GM19238 (cell line): ENCODE data around the gene FSHR.

Source experiments
- DNase-seq: peaks from one replicate; pipeline ENCODE4 v3.0.0; 2011; ENCODE audit warnings: low spot score; ENCODE audit not compliant: insufficient read length

FSHR gene

DNA sequence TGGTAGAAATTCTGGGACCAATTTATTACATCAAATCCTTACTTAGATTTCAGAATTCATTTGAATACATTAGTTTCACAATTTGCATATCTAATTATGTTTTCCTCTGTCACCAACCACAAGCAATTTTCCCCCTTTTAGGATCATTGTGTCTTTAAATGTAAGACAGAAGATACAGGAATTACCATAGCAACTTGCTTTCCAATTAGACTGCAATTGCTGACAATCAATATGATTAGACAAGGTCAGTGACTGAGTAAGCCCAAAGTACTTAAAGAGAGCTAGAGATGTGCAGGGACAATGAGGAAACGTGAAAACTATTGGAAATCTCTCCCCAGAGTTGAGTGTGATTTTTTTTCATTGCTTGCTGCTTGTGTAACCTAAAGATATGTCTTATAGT lies 121.4 kb downstream of the FSHR start:
- no peak for DNase-seq

DNA sequence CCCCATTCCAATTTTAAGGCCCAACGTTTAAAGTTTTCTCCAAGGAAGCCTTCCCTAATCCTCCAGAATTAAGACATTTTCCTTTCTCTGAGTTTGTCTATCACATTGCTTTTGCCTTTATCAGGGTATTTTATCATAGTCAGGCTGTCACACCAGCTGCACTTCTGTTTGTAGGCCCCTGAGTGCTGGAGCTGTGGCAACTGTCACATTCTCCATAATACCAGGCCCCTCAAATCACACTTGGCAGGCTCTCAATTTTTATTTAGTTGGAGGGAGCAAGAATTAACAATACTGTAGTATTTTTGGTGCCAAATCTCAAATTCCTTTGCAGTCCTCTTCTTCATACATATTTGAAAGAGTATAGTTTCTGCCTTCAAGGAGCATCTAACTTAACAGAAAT lies 122.2 kb downstream of the FSHR start:
- no peak for DNase-seq

DNA sequence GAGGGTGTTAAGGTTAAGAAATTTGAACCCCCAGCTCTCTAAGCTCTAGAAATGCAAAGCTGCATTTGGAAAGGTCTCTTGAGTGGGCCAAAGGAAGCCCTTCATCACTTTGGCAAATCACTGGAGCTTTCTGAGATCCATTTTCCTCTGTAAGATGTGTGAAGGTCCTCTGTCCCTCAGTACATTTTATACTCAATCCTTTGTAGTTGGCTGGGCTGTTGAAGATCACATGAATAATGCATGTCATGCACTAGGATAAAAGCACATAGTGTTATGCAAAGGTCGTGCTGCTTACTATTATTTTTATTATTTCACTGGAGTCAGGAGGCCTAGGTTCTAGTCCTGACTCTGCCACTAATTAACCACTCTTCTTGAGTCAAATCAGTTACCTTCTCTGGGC lies 124.9 kb downstream of the FSHR start:
- no peak for DNase-seq

DNA sequence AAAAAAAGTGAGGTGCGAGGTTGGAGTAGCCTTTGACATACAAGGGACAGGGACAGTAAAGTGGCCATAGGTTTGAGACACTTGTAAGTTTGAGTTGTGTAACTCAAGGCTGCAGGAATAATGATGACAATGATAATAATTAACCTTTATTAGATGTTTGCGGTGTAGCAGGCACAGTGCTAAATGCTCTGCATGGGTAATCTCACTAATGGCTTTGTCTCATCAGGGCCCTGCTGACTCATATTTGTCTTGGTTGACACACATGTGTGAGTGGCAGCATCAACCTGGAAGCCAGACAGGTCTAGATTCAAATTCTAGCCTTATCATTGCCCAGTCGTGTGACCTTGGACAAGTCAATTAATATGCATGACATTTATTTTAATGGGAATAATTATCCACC lies 126.2 kb downstream of the FSHR start:
- peak; percentile 7 for DNase-seq

DNA sequence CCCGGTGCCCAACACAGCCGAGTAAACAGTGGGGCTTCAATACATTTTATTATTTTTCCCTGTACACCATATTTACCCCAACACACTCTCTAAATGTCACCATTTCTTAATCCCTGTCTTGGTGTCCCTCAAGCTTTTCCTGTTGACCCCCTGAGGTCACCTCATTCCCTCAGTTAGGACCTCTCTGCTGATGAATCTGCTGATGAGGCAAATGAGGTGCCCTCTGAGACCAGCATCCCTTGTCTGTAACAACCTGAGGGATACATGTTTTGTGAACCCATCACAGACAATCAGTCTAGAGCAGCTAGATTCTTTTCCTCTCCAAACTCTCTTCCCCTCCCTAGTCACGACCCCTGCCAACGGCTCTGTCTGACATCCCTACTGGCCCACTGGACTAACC lies 127.6 kb downstream of the FSHR start:
- no peak for DNase-seq

DNA sequence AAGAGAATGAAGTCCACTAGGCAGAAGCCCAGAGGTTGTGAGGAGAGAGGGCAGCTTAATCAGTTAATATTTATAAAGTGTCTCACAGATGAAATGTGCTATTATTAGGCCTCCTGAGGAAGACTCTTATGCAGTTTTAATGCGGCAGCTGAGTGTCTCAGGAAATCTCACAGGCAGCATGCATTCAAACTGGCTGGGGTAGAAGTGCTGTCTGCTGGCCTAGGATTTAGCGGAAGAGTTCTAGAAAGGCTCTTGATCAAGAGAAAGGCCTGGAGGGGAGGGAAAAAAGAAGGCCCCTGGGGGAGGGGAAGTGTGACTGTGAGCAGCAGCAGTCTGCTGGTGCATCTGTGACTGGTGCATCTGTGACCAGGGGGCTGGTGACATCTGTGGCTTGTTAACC lies 133.0 kb downstream of the FSHR start:
- DNase-seq, result no peak

DNA sequence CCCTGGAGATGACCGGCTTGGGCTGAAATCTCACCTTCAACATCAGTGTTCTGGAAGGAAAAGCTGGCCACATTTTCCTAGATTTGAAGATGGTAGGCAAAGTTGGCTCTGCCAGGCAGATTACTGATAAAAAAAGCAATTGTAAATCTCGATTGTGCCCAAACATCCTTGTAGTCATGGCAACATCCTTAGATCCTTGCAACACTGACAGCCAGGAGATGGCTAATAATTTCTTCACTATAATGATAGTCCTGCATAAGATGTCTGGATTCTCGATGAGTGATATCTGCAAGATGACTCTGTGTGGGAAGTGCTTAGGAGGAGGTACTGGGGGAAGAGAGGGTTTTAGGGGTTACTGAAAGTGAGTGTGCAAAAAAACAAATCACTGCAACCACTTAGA lies 149.1 kb downstream of the FSHR start:
- no peak for DNase-seq

DNA sequence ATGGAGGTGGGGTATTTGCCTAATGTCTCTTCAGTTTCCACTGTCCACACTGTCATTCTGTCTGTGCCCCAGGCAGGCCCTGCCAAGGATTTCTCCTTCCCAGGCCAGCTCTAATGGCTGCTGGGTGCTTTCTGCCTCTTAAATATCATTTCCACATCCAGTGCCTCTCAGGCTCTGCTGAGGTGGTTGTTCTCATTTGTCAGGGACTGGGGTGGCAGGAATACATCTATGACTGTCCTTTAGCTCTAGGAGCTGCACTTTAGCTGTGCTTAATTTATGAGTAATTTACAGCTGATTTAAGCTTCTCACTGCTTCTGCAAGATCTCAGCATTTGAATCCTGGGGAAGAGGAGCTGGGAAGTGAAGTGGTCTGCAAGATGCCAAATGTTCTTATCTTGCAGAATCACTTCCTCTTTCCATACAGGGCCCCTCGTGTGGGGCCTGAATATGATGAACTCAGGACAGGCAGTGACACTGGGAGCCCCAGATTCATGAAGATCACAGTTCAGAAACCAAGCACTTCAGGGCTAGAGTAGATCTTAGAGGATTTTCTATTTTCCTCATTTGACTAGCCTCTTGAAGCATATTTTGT lies 150.2 kb downstream of the FSHR start:
- no peak for DNase-seq

DNA sequence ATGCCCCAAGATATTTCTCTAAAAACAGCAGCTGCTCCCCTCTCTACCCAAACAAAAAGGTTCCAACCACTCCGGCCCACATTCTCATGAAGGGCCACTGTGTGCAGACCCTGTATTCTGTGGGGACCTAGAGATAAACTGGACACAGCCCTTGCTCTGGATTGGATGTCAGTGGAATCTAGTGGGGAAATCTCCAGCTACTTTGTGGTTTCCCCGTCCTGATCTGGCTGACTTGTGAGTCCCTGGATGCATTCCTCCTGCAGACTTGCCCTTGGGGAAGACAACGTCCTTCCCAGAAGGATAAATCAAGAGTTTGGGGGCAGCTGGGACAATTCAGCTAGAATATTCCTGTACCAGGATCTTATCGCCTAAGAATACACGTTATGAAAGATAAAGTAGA lies 151.1 kb downstream of the FSHR start:
- DNase-seq, result no peak

DNA sequence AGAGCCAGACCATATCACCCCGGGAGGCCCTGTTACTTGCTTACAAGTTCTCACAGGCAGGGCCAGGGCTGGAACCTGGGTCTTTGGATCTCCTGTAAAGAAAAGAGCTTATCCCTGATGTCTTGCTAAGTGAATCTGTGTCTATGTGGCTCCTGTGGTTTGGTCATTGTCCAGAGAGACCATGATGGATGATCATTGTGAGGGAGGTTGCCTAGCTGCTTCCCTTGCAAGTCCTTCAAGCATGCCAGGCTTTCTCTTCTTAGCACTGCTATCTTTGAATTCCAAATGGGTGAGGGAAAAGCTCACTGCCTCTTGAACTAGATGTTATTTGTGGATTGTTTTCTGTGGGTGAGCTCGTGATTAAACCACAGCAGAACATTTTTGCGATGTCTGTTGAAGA lies 151.6 kb downstream of the FSHR start:
- no peak for DNase-seq

DNA sequence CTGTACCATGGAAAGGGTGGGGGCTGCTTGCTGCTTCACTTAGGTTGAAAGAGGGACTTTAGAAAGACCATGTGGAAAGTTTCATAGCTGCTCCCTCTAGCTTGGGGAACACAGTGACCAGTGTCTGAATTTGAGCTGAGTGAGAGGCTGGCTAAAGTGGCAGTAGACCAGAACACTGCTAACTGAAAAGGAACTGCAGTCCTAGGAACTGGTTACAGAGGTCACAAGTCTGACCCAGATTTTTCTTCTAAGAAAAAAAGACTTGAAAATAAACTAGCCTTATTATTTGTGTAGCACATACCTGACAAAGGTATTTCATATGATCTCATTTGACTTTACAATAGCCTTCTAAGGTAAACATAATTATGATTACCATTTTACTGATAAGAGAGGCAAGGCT lies 153.6 kb downstream of the FSHR start:
- no peak for DNase-seq

DNA sequence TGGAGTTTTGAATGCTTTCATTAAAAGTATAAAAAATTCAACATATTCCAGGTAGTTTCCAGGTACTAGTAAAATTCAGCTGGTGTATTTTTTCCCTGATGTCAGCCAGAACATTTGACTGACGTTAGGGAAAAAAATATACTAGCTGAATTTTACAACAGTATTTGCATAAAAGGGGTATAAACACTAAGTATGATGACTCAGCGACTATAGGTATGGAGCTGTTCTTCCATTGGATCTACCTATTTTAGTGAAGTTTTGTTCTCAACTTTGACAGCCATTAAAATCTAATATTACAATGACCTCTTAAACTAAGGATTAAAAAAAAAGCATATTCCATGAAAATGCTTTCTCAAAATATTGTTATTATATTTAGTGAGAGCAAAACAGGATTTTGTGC lies 155.9 kb downstream of the FSHR start:
- DNase-seq, result no peak

DNA sequence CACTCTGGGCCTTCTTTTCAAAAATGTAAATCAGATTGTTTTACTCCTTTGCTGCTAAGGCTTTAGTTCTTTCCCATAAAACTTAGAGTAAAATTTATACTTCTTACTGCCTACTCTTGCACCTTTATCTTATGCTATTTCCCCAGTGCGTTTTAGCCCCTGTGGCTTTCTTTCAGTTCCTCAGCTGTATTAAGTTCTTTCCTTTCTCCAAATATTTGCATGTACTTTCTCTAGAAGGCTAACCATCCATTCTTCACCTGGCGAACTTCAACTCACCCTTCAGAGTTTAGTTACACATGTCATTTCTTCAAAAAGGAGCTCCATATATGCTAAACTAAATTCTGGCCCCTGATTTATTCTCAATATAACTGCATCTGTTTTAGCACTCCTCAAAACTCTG lies 160.7 kb downstream of the FSHR start:
- DNase-seq, result no peak

DNA sequence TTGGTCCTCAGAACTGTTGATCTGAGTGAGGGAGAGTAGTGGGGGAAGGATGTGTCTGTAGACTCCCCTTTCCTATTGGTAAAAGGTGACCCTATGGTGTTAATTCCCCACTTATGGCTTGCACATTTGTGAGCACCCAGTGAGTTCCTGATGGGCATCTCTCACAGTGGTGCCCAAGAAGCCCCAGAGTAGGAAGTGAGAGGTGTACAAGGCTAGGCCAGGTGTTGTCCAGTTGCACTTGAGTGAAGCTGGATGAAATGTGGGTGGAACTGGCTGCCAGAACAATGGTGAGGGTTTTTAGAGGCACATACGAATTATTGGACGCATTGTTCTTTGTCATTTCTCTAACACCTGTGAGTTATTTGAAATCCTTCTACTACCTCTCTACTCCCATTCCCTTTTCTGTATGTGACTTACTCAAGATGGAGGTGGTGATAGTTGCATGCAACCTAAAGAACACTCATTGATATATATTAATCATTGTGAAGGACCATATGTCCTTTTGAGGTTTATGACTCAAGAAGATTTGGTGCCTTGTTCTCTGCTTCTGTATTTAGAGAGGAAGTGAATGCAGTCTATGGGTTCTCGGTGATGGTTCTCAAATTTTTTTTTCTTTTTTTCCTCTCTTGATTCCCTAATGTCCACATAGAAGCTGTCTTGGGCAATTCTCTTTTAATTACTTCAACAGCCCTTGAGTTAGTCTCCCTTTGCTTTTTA lies 162.7 kb downstream of the FSHR start:
- DNase-seq, result no peak

DNA sequence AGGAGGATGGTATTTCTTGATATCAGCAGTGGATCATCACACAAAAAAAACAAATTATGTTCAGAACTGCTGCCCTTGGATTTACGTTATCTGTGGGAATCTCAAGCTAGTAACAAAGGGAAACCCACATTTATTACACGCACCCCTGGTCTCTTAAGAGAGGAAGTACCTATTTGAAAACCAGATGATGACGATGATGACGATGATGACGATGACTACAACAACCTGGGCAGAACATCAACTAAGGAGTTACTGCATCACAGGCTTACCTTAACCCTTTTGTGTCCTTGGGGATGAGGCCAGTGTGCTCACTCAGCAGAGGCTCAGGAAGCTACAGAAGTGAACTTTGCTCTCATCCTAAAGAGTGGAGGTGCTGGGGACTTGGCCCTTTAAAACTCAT lies 169.4 kb downstream of the FSHR start:
- DNase-seq, result no peak

DNA sequence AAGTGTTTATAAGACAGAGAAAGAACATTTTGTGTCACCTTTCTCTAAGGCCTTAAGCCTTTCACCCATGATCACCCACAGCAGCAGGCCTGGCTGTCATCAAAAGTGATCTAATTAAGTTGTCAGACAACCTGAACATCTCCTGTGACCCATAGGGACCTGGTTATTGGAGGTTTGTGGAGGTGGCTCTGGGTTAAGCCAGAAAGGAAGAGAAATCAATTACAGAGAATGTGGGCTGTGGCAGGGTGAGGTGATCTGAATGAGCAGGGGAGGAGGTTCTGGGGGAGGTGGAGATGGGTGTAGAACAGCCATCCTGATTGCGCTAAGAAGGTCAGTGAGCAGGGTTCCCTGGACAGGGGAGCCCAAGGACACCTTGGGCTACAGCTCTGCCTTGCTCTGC lies 170.8 kb downstream of the FSHR start:
- DNase-seq, result no peak

DNA sequence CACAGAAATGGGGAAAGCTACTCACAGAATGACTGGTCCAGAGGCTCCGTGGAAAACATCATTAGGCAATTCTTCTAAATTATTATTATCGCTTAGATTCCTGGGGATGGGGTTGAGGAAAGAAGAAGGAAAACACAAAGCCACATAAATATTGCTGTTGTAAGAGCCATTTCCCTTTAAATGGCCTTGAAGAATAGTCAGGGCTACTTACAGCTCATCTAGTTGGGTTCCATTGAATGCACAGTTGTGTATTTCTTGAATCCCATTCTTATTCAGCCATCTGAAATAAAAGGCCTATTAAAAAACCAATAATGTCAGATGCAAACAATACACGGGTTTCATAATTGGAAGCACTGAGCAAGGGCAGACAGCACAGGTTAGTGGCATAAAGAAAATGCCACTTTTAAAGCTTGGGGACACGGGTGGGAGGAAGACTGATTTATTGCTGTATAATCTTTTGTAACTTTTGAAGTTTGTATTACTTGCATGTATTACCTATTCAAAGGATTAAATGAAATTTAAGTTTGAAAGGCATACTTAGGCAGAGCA lies 171.4 kb downstream of the FSHR start:
- no peak for DNase-seq

DNA sequence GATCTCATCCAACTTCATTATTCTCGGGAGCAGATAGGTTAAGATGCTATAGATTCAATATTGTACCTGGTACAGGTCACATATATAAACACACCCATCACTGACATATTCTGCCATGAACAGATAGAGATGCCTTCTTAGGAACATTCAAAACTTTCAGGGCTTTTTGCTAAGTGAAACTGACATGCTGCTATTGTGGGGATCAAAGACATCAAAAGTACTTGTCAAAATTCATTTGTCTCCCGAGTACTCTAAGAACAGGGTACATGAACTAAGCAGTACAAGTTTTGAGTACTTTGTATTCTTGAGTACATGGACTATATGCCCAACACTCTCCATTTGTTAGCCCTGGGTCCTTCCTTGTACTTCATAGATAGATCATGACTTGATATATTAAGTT lies 173.5 kb downstream of the FSHR start:
- no peak for DNase-seq

DNA sequence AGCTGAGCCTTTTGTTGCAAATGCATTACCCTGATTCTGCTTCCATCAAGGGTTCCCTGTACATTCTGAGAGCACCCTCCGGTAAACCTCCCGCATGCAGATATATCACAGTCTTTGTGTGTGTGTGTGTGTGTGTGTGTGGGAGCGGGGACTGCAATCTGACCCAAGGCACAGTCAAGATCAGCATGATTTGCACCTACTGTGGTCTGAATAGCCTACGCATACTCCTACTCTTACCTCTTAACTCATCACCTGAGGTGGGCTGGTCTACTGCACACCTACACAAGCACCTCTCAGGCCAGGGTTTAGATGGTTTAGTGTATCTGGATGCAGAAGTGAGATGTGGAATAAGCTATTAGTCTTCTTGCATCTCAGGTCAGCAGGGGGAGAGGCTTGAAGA lies 174.6 kb downstream of the FSHR start:
- no peak for DNase-seq

DNA sequence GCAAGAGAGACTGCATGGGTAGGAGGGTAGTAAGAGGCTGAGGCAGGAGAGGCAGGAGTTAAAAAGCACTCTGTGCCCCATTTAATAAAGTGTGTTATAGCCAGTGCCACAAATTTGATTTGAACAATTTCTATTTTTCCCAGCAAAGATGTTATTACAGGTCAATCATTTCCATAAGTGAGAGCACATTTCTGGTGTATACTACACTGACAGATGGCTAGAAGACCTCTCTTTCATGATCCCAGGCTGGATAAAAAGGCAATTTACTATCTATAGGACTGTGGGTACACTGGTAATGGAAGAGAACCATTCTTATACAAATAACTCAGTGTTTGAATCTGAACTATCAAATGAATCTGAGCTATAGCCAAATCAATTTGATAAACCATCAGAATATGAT lies 176.2 kb downstream of the FSHR start:
- no peak for DNase-seq

DNA sequence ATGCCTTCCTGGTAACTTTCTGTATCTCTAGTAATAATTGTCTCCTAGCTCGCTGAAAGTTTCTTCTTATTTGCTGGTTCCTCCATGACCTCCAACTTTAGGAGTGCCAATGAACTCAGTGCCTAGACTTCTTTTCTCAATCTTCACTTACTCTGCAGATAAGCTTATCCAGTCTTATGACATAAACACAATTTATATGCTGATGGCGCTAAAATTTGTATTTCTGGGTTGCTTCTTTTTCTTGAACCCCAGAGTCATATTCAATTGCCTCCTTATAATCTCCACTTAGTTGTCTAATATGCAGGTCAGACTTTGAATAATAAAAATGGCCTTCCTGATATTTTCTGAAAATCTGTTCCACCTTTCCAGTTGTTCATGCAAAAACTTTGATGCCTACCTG lies 182.5 kb downstream of the FSHR start:
- DNase-seq, result no peak

DNA sequence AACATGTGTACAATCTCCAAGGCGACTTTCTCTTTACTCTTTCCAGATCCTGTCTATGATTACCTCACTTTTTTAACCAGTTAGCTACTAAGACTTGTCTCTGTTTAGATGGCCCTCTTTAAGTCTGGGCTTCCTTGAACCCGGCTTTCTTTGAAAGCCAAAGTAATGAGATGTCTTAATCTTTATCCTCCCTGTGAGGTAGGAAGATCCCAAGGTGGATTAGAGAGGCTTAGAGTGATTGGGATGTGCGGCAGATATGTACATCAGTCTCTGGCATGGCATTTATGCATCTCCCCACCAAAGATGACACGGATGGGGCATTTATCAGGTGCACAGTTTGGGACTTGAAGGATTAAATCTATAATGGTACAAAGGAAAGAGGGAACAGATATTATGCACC lies 186.3 kb downstream of the FSHR start:
- DNase-seq, result no peak

DNA sequence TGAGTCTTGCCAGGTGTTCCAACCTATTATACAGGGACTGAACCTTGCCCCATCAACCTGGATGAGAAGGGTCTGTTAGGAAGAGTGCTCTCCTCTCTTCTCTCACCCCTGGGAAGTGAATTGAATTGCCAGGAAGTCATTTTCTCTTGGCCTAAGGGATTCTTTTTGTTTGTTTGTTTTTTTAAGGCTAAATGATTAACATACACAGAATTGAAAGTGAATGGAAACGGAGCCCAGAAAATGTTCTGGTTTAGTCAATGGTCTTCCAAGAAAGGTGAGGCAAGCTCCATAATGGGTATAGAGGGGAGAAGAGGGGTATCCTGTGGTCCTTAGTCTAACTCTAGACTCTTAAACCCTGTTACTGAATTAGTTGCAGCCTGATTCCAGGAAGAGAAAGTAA lies 189.1 kb downstream of the FSHR start:
- no peak for DNase-seq
